ENCODE results near the gene PTPN23. TPM values are rescaled to one million over a fixed set of nuclear protein-coding genes. Genes with fewer than 3 reads are reported as not detected.
A peak's percentile ranks its signal among the peaks of the same experiment; 100 is the strongest.

PTPN23 gene
- total RNA-seq, 6 experiments from 2014 or later = 14.9 to 25.8 (median 16.9) TPM

DNA sequence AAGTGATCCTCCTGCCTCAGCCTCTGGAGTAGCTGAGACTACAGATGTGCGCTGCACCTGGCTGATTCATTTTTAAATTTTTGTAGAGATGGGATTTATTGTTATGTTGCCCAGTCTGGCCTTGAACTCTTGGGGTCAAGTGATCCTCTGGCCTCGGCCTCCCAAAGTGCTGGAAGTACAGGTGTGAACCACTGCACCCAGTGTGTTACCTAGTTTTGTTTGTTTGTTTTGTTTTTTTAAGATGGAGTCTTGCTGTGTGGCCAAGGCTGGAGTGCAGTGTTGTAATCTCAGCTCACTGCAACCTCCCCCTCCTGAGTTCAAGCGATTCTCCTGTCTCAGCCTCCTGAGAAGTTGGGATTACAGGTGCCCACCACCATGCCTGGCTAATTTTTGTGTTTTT lies 12.1 kb downstream of the PTPN23 start:
- no peak overlapping the region for H3K27ac ChIP-seq
- WGBS (ENCODE audit: insufficient coverage, low coverage, low lambda C conversion rate, missing lambda C conversion rate) = 76% methylated on average over 3 of the region's 3 CpGs
- ATAC-seq (no peak), DNase-seq (no peak)
- H3K36me3 ChIP-seq = peaks cover 0 to 12% (median 0%) of the 10 kb centered on the region in 4 donors
- H3K4me1 ChIP-seq = peaks cover 0 to 14% (median 0%) of the 10 kb centered on the region in 4 donors
- intact Hi-C loops (cut with DNase I) = no loop called here
- TF ChIP-seq POLR2A (IDR thresholded peaks at IDR 0.05) = no peak
- TF ChIP-seq, protein P1, sequence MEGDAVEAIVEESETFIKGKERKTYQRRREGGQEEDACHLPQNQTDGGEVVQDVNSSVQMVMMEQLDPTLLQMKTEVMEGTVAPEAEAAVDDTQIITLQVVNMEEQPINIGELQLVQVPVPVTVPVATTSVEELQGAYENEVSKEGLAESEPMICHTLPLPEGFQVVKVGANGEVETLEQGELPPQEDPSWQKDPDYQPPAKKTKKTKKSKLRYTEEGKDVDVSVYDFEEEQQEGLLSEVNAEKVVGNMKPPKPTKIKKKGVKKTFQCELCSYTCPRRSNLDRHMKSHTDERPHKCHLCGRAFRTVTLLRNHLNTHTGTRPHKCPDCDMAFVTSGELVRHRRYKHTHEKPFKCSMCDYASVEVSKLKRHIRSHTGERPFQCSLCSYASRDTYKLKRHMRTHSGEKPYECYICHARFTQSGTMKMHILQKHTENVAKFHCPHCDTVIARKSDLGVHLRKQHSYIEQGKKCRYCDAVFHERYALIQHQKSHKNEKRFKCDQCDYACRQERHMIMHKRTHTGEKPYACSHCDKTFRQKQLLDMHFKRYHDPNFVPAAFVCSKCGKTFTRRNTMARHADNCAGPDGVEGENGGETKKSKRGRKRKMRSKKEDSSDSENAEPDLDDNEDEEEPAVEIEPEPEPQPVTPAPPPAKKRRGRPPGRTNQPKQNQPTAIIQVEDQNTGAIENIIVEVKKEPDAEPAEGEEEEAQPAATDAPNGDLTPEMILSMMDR (IDR thresholded peaks at IDR 0.05) = no peak
- no peaks in the 10 kb centered on the region for H3K9me3 ChIP-seq
- H3K4me3 ChIP-seq = no peak overlapping the region
- no peaks in the 10 kb centered on the region for H3K27me3 ChIP-seq

DNA sequence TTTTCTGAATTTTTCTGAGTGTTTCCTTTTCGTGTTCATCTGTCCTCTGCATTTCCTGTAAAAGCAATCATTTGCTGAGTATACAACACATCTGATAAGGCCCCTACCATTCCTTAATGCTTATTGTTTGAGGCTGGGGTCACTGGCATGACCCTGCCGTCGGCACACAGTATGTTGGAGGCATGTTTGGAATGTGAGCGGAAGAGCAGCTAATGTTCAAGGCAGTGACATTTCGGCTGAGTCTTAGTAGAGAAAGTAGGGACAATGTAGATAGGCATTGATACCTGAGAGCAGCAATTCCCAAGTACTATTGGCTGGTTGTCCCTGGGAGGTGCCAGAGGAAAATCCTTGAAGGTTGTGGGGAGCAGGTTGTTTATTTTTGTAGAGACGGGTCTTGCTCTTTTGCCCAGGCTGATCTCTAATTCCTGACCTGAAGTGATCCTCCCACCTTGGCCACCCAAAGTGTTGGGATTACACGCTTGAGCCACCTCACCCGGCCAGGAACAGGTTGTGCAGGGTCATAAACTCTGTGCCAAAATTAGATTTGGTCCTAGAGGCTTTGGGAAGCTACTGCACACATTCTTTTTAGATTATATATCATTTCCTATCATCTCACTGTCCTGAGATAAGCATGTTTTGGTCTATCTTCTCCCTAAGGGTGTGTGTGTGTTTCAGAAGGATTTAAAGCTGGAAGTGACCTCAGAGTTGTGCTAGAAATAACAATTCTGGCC lies 13.5 kb downstream of the PTPN23 start:
- no peaks in the 10 kb centered on the region for H3K27me3 ChIP-seq
- H3K36me3 ChIP-seq = peaks cover 0 to 12% (median 0%) of the 10 kb centered on the region in 4 donors
- peaks cover 0 to 20% (median 0%) of the 10 kb centered on the region in 4 donors for H3K4me1 ChIP-seq
- no peak for DNase-seq
- TF ChIP-seq, protein P1 (IDR thresholded peaks at IDR 0.05) = no peak
- no peak for TF ChIP-seq POLR2A (IDR thresholded peaks at IDR 0.05)
- WGBS (ENCODE audit: insufficient coverage, low coverage, low lambda C conversion rate, missing lambda C conversion rate) = 23% methylated on average over 6 of the region's 8 CpGs
- ATAC-seq = peak; percentile 21 to 44 (median 30)
- H3K27ac ChIP-seq = no peak overlapping the region
- no peaks in the 10 kb centered on the region for H3K9me3 ChIP-seq
- no peak overlapping the region for H3K4me3 ChIP-seq
- intact Hi-C loops (cut with DNase I) = no loop called here

DNA sequence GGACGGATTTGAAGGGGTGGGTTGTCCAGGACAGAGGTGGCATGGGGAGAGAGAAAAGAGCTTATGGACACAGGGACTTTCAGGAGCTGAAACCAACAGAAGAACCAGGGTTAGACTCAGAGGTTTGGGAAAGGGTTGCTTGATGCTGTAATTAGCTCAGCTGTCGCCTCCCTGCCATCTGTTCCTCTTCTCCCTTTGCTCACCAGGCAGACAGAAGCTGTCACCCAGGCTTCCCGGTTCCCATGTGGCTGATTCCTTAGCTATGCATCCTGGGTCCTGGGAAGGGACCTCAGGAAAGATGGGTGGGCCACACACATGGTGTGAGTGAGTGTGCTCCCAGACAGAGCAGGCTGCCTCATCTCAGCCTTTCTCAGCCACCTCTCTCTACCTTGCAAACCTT lies 14.1 kb downstream of the PTPN23 start:
- no peak for DNase-seq
- peaks cover 0 to 20% (median 0%) of the 10 kb centered on the region in 4 donors for H3K4me1 ChIP-seq
- ATAC-seq = peak in 1 of 4 donors; percentile 10
- no peaks in the 10 kb centered on the region for H3K27me3 ChIP-seq
- WGBS (ENCODE audit: insufficient coverage, low coverage, low lambda C conversion rate, missing lambda C conversion rate) = 83% methylated on average over 3 of the region's 3 CpGs
- intact Hi-C loops (cut with DNase I) = no loop called here
- peaks cover 0 to 12% (median 0%) of the 10 kb centered on the region in 4 donors for H3K36me3 ChIP-seq
- no peak overlapping the region for H3K27ac ChIP-seq
- H3K4me3 ChIP-seq = no peak overlapping the region
- no peak for TF ChIP-seq POLR2A (IDR thresholded peaks at IDR 0.05)
- TF ChIP-seq, protein P1 (IDR thresholded peaks at IDR 0.05) = no peak
- H3K9me3 ChIP-seq = no peaks in the 10 kb centered on the region

DNA sequence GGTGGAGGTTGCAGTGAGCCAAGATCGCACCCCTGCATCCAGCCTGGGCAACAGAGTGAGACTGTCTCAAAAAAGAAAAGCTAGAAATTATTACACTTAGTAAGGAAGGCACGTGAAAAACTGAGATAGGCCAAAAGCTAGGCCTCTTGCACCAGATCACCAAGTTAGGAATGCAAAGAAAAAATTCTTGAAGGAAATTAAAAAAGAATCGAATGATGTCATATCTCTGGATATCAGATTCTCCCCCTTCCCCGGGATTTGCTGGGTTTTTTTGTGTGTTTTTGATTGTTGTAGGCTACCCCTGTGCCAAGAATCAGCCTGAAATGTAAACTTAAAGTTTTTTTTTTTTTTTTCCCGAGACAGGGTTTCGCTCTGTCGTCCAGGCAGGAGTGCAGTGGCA lies 17.4 kb downstream of the PTPN23 start:
- H3K9me3 ChIP-seq = no peaks in the 10 kb centered on the region
- ATAC-seq = no peak
- TF ChIP-seq, protein P1 (IDR thresholded peaks at IDR 0.05) = no peak
- no peak for TF ChIP-seq POLR2A (IDR thresholded peaks at IDR 0.05)
- no peak overlapping the region for H3K4me3 ChIP-seq
- intact Hi-C loops (cut with DNase I) = no loop called here
- H3K4me1 ChIP-seq = peaks cover 0 to 20% (median 0%) of the 10 kb centered on the region in 4 donors
- H3K27ac ChIP-seq = no peak overlapping the region
- 57% methylated on average over 6 of the region's 7 CpGs for WGBS (ENCODE audit: insufficient coverage, low coverage, low lambda C conversion rate, missing lambda C conversion rate)
- H3K27me3 ChIP-seq = no peaks in the 10 kb centered on the region
- peaks cover 0 to 12% (median 0%) of the 10 kb centered on the region in 4 donors for H3K36me3 ChIP-seq
- DNase-seq = no peak

Data from right lobe of liver (tissue), 6 donors.